ENCODE results near the gene UBE2I.
"Not testable (repeated sequence)": the region's sequence is repeated elsewhere in the genome, so short reads cannot be mapped to it uniquely, and the experiment has no call there.

UBE2I gene

GRCh38 chr16:1277617-1278282, 31.7 kb upstream of the UBE2I start:
- DNase-seq (ENCODE audit: low spot score): no peak

- DNase-seq (ENCODE audit: low spot score): no peak
Measured at GRCh38 chr16:1278477-1278876, 31.0 kb upstream of the UBE2I start.

- no peak for DNase-seq (ENCODE audit: low spot score)
Measured at GRCh38 chr16:1279081-1279944, 30.1 kb upstream of the UBE2I start.

GRCh38 chr16:1279945-1280589, 29.4 kb upstream of the UBE2I start:
- DNase-seq (ENCODE audit: low spot score): no peak

GRCh38 chr16:1280783-1281182, 28.7 kb upstream of the UBE2I start:
- no peak for DNase-seq (ENCODE audit: low spot score)

GRCh38 chr16:1281517-1281916, 27.9 kb upstream of the UBE2I start:
- DNase-seq (ENCODE audit: low spot score): no peak

- no peak for DNase-seq (ENCODE audit: low spot score)
Measured at GRCh38 chr16:1282324-1282973, 27.0 kb upstream of the UBE2I start.

GRCh38 chr16:1283296-1283695, 26.1 kb upstream of the UBE2I start:
- DNase-seq (ENCODE audit: low spot score): no peak

GRCh38 chr16:1283996-1284616, 25.3 kb upstream of the UBE2I start:
- DNase-seq (ENCODE audit: low spot score): no peak

- no peak for DNase-seq (ENCODE audit: low spot score)
Measured at GRCh38 chr16:1285669-1286512, 23.5 kb upstream of the UBE2I start.

- no peak for DNase-seq (ENCODE audit: low spot score)
Measured at GRCh38 chr16:1286513-1287094, 22.8 kb upstream of the UBE2I start.

- no peak for DNase-seq (ENCODE audit: low spot score)
Measured at GRCh38 chr16:1287982-1288670, 21.3 kb upstream of the UBE2I start.

- DNase-seq (ENCODE audit: low spot score): no peak
Measured at GRCh38 chr16:1288813-1289476, 20.5 kb upstream of the UBE2I start.

GRCh38 chr16:1289477-1289866, 20.0 kb upstream of the UBE2I start:
- no peak for DNase-seq (ENCODE audit: low spot score)

- DNase-seq (ENCODE audit: low spot score): no peak
Measured at GRCh38 chr16:1290063-1290501, 19.4 kb upstream of the UBE2I start.

GRCh38 chr16:1290860-1291575, 18.4 kb upstream of the UBE2I start:
- no peak for DNase-seq (ENCODE audit: low spot score)

GRCh38 chr16:1291576-1291974, 17.9 kb upstream of the UBE2I start:
- no peak for DNase-seq (ENCODE audit: low spot score)

- DNase-seq (ENCODE audit: low spot score): not testable (repeated sequence)
Measured at GRCh38 chr16:1292208-1292607, 17.2 kb upstream of the UBE2I start.

GRCh38 chr16:1292808-1293207, 16.6 kb upstream of the UBE2I start:
- not testable (repeated sequence) for DNase-seq (ENCODE audit: low spot score)
